ENCODE results near the gene RNF128. TPM values are rescaled to one million over a fixed set of nuclear protein-coding genes. Genes with fewer than 3 reads are reported as not detected.
A peak's percentile ranks its signal among the peaks of the same experiment; 100 is the strongest.
"Not testable (repeated sequence)": the region's sequence is repeated elsewhere in the genome, so short reads cannot be mapped to it uniquely, and the experiment has no call there.

Gene RNF128
- polyA plus RNA-seq, 3 donors = 10.8 to 12.7 (median 12.0) TPM

GRCh38 chrX:106740193-106740780, 13.8 kb downstream of the RNF128 start:
- no peak for DNase-seq

DNA sequence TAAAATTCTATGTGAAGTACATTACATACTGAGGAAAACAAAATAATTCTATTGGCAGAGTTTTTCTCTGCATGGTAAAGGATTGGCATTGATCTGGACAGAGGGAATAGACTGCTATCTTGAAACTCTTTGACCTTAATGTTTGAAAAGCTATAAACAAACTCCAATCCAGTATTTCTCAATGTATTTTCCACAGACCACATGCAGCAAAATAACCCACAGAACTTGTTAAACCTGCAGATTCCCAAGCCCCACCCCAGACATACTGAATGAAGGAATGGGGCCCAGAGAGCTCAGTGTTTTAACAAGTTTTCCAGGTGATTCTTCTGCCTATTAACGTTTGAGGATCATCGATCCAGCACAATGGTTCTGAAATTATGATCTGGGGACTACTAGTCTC, 15.7 kb downstream of the RNF128 start:
- no peak for DNase-seq

DNA sequence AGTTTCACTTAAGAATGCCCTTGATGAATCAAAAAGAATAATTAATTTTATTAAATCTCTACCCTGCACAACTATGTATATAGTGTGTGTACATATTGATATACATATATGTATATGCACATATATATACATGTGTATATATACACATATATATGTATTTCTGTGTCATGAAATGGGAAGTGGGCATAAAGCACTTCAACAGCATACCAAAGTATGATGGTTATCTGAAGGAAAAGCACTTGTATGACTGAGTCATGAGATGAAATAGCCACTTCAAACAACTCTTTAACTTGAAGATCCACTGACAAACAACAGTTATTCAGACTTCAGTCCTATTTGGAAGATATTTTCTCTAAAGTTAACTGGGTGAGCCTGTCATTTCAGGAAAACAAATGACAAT, 16.3 kb downstream of the RNF128 start:
- no peak for DNase-seq

DNA sequence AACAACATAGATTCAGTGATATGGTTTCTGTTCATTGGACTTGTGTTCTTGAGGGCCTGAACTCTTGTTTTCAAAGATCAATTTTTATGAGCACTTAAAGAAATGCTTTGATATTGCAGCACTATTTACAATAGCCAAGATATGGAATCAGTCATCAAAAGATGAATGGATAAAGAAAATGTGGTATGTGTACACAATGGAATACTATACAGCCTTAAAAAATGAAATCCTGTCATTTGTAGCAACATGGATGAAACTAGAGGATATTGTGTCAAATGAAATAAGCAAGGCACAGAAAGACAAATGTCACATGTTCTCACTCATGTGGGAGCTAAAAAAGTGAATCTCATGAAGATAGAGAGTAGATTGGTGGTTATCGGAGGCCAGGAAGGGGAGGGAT, 21.9 kb downstream of the RNF128 start:
- DNase-seq = no peak

DNA sequence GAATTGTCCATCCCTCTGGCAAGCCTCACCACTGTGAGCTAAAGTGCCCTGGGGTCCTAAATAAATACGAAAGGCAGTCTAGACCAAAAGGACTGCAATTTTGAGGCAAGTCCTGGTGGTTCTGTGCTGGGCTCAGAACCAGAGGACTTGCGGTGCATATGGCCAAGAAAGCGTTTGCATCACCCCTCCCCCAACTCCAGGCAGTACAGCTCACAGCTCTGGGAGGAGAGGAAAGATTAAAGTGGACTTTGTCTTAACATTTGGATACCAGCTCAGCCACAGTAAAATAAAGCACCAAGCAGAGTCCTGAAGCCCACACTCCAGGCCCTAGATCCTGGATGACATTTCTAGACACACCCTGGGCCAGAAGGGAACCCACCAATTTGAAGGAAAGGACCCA, 24.9 kb downstream of the RNF128 start:
- no peak for DNase-seq

- DNase-seq = no peak
Observed at GRCh38 chrX:106752101-106752678, 25.7 kb downstream of the RNF128 start.

DNA sequence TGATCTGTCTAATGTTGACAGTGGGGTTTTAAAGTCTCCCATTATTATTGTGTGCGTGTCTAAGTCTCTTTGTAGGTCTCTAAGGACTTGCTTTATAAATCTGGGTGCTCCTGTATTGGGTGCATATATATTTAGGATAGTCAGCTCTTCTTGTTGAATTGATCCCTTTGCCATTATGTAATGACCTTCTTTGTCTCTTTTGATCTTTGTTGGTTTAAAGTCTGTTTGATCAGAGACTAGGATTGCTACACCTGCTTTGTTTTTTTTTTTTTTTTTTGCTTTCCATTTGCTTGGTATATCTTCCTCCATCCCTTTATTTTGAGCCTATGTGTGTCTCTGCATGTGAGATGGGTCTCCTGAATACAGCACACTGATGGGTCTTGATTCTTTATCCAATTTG, 42.8 kb downstream of the RNF128 start:
- not testable (repeated sequence) for DNase-seq

DNA sequence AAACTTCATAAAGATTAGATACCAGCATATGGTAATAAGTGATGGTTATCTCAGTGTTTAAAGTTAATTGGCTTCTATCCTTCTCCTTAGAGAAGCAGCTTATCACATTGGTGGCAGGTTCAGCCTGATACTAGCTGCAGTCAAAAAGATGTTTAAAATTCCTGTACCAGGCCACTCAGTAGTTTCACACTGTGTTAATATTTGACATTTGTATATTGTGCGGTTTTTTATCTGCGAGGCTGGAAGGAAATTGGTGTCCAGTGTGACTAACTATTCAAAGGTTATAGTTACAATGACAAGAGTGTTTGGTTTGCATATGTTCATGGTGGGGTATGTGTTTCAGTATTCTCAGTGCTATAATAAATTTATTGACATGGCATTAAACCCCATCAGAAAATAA, 48.5 kb downstream of the RNF128 start:
- DNase-seq = no peak

DNA sequence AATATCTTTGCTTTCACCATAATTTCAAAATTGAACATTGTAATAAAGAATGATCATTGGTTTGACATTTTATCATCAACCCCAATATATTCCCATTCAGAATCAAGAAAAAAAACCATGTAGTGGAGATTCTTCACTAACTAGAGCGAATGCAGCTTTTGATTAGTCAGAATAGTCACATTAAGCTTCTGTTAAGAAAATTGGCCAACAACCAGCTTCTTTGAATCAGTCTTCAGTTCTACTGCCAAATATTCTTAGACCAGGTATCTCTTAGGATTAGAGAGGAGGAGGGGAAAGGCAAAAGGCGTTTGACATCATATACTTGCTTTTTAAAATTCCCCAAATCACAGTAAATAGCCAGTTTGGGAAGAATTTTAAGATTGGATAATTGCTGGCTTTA, 53.8 kb downstream of the RNF128 start:
- no peak for DNase-seq

DNA sequence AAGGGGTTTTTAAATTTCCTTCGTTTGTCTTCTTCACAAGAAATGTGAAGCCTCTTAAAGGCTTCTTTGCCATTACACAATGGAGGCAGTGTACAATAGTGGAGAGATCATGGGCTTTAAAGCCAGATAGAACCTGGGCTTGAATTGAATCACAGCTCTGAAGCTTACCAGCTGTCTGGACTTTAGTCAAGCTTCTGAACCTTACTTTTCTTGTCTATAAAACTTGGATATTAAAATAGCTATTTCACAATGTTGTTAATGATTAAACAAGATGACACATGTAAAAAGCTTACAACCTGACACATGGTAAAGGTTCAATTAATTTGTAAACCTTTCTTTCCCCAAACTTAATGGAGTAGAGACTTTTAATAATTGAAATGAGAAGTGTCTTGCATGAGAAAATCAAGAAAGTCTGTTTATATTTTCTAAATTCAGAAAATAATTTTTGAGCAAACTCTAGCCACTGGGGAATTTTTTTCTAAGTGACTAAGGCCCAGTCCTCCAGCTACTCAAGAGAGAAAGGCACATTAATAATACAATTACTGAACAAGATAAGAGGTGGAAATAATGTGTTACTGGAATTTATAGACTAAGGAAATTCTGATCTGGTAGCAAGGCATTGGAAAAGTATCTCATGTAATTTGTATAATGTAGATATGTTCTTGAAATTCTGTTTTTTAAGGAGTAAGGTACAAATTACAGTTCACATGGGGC, 54.3 kb downstream of the RNF128 start:
- no peak for DNase-seq

DNA sequence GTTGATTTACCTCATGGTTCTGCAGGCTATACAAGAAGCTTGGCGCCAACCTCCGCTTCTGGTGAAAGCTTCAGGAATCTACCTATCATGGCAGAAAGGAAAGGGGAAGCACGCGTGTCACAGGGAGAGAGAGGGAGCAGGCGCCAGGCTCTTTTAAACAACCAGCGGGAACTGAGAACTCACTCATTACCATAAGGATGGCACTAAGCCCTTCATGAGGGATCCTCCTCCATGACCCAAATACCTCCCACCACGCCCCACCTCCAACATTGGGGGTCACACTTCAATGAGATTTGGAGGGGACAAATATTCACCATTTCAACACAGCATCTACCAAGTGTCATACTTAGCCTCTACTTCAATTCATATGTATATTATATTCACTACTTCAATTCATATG, 57.2 kb downstream of the RNF128 start:
- no peak for DNase-seq

DNA sequence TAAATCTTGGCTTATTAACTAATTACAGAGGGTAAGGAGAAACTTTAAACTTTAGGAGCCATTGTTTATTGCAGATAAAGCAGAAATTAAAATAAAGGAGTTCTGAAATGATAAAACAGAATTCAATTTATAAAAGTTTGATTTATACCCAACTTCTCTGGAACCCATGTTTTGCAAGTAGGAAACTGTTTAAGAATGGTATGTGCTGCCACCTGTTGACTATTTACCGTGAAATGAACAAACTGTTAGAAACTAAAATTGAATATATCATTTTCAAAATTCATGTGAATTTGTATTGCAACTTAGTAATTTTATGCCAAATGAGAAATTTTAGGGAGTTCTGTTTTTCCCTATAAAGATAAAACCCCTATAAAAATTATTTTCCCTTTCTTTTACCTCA, 65.0 kb downstream of the RNF128 start:
- DNase-seq = no peak

- DNase-seq = no peak
Observed at GRCh38 chrX:106802063-106802387, 75.5 kb downstream of the RNF128 start.

DNA sequence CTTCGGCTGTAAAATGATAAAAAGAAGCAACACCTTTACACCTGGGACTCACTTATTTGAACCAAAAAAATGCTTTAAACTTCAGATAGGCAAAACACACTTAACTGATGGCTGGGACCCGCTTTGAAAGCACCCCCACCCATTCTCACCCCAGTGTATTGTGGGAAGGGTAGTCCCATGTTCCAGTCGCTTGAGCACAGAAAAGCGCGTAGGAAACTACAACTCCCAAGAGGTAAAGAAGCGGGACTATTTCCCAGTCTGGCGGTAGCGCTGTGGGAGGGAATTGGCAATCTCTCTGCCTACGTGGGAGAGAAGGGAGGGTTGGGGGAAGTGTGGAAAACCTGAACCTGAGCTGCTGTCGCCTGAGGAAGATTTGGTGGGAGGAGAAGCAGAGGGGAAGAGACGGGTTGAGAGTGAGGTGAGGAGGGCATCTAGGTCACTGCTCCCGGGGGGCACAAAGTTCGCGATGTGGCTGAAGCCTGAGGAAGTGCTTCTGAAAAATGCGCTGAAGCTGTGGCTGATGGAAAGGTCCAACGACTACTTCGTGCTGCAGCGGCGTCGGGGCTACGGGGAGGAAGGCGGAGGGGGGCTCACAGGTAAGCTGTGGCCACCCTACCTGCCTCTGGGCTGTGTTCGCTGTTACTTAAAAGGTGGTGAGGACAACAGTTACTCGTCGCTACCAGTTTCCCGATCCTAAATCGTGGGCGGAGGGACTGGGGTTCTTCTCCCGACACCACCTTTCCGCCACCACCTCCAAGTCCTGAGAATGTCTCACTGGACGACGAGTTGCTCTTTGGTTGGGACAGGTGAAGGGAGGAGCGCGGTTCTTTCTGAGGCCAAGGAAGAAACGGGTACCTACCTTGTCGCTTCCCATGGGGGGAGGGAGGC, 76.1 kb downstream of the RNF128 start, which contains the start of gene TBC1D8B:
TSS of gene TBC1D8B (plus strand) at position 286 of the 888 bp plus-strand sequence. CDS start at position 467, 181 bp downstream.
- DNase-seq = peak; percentile 88

GRCh38 chrX:106811131-106811910, 84.8 kb downstream of the RNF128 start:
- DNase-seq = no peak

DNA sequence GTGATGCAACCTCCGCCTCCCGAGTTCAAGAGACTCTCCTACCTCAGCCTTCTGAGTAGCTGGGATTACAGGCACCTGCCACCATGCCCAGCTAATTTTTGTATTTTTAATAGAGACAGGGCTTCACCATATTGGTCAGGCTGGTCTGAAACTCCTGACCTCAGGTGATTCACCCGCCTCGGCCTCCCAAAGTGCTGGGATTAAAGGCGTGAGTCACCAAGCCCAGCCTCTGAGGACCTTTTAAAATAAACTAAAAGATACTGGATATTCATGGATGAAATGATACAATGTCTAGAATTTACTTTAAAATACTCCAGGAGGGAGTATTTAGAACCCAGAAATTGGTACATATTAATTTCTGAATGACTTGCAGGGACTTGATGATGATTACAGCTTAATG, 86.4 kb downstream of the RNF128 start:
- not testable (repeated sequence) for DNase-seq

DNA sequence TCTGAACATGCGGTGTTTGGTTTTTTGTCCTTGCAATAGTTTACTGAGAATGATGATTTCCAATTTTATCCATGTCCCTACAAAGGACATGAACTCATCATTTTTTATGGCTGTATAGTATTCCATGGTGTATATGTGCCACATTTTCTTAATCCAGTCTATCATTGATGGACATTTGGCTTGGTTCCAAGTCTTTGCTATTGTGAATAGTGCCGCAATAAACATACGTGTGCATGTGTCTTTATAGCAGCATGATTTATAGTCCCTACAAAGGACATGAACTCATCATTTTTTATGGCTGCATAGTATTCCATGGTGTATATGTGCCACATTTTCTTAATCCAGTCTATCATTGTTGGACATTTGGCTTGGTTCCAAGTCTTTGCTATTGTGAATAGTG, 87.6 kb downstream of the RNF128 start:
- not testable (repeated sequence) for DNase-seq

Data from renal pelvis (tissue), 4 donors.